RWPE2 (cell line): ENCODE data around the gene GALK2.
"Not testable (repeated sequence)": the region's sequence is repeated elsewhere in the genome, so short reads cannot be mapped to it uniquely, and the experiment has no call there.

Experiments
- ATAC-seq: fragments of 200-7000 bp; cut with Tn5 transposase; 3 replicates; pipeline ENCODE4 v1.9.1; 2021; ENCODE audit warnings: low read depth
- DNase-seq: peaks from one replicate; pipeline ENCODE4 v3.0.0-alpha.2; 2020; ENCODE audit warnings: low spot score
- H3K27ac ChIP-seq: fragments of 450-650 bp; 2 replicates; pipeline ENCODE4 v1.5.1; 2017; ENCODE audit warnings: mild to moderate bottlenecking; ENCODE audit not compliant: poor library complexity, severe bottlenecking
- H3K27me3 ChIP-seq: fragments of 250-450 bp; sonication (Bioruptor Pico); 2 replicates; pipeline ENCODE4 v1.5.1; 2021; ENCODE audit warnings: mild to moderate bottlenecking, moderate library complexity; ENCODE audit not compliant: insufficient read depth, poor library complexity, severe bottlenecking
- H3K36me3 ChIP-seq: fragments of 250-450 bp; sonication (Bioruptor Pico); 2 replicates; pipeline ENCODE4 v1.5.1; 2020; ENCODE audit warnings: low read depth, mild to moderate bottlenecking, moderate library complexity
- H3K4me1 ChIP-seq: fragments of 250-450 bp; sonication (Bioruptor Pico); 2 replicates; pipeline ENCODE4 v1.5.1; 2021; ENCODE audit warnings: mild to moderate bottlenecking, moderate library complexity; ENCODE audit not compliant: insufficient read depth, poor library complexity, severe bottlenecking
- H3K4me3 ChIP-seq: fragments of 250-450 bp; sonication (Bioruptor Pico); 2 replicates; pipeline ENCODE4 v1.5.1; 2021; ENCODE audit warnings: mild to moderate bottlenecking, moderate library complexity; ENCODE audit not compliant: severe bottlenecking
- H3K9me3 ChIP-seq: fragments of 250-450 bp; sonication (Bioruptor Pico); 2 replicates; pipeline ENCODE4 v1.5.1; 2021; ENCODE audit warnings: mild to moderate bottlenecking, moderate library complexity; ENCODE audit not compliant: severe bottlenecking
- CTCF ChIP-seq: fragments of 450-650 bp; IDR thresholded peaks from one replicate; pipeline ENCODE4 v1.5.1; 2017; ENCODE audit warnings: mild to moderate bottlenecking, moderate library complexity; ENCODE audit not compliant: poor library complexity, severe bottlenecking

The GALK2 gene

GRCh38 chr15:49174902-49175301, 4.9 kb downstream of the GALK2 start:
- Histone ChIP-seq H3K9me3 (no peaks in the 10 kb centered on the region), H3K4me3 (no peak overlapping the region), H3K4me1 (peaks cover 15% of the 10 kb centered on the region), H3K27me3 (no peaks in the 10 kb centered on the region), H3K36me3 (peaks cover 20% of the 10 kb centered on the region; the same call in 1 of the 2 replicates), H3K27ac (no peak overlapping the region)
- DNase-seq (no peak), ATAC-seq (no peak)
- TF ChIP-seq CTCF: no peak

GRCh38 chr15:49175582-49176397, 5.7 kb downstream of the GALK2 start:
- H3K4me3 ChIP-seq, DNase-seq, ATAC-seq, H3K9me3 ChIP-seq, H3K27me3 ChIP-seq, H3K27ac ChIP-seq: not testable (repeated sequence)
- Histone ChIP-seq H3K4me1 (peaks cover 14% of the 10 kb centered on the region), H3K36me3 (peaks cover 20% of the 10 kb centered on the region; the same call in 1 of the 2 replicates)

GRCh38 chr15:49178497-49178896, 8.4 kb downstream of the GALK2 start:
- H3K36me3 ChIP-seq: peaks cover 20% of the 10 kb centered on the region; the same call in 1 of the 2 replicates
- H3K4me3 ChIP-seq: no peak overlapping the region
- no peaks in the 10 kb centered on the region for H3K9me3 ChIP-seq
- no peak for TF ChIP-seq CTCF
- no peak for ATAC-seq
- no peaks in the 10 kb centered on the region for H3K4me1 ChIP-seq
- H3K27ac ChIP-seq: no peak overlapping the region
- DNase-seq: no peak
- H3K27me3 ChIP-seq: no peaks in the 10 kb centered on the region

GRCh38 chr15:49179433-49180190, 9.6 kb downstream of the GALK2 start:
- no peak for TF ChIP-seq CTCF
- Histone ChIP-seq H3K27ac (no peak overlapping the region), H3K9me3 (no peaks in the 10 kb centered on the region), H3K4me3 (no peak overlapping the region), H3K4me1 (no peaks in the 10 kb centered on the region), H3K36me3 (peaks cover 15% of the 10 kb centered on the region; the same call in 1 of the 2 replicates), H3K27me3 (no peaks in the 10 kb centered on the region)
- no peak for DNase-seq
- no peak for ATAC-seq

- Histone ChIP-seq H3K36me3 (peaks cover 5% of the 10 kb centered on the region; the same call in 1 of the 2 replicates), H3K27ac (no peak overlapping the region), H3K27me3 (no peaks in the 10 kb centered on the region), H3K9me3 (no peaks in the 10 kb centered on the region), H3K4me1 (no peaks in the 10 kb centered on the region), H3K4me3 (no peak overlapping the region)
- ATAC-seq (no peak), DNase-seq (no peak)
- TF ChIP-seq CTCF: no peak
Measured at GRCh38 chr15:49182128-49182527, 12.1 kb downstream of the GALK2 start.

GRCh38 chr15:49183741-49184140, 13.7 kb downstream of the GALK2 start:
- H3K9me3 ChIP-seq, ATAC-seq, H3K4me3 ChIP-seq, H3K27ac ChIP-seq, H3K36me3 ChIP-seq, H3K4me1 ChIP-seq, H3K27me3 ChIP-seq, DNase-seq: not testable (repeated sequence)
